GM19193 (cell line): Measurements from ENCODE around the gene ATP1B2.
A peak's percentile ranks its signal among the peaks of the same experiment; 100 is the strongest.

Source experiments
- POLR2A ChIP-seq: IDR thresholded peaks from 4 replicates; pipeline ENCODE4 v1.6.1; 2011; ENCODE audit not compliant: insufficient read depth, insufficient read length; ENCODE audit errors: extremely low read depth

The ATP1B2 gene

DNA sequence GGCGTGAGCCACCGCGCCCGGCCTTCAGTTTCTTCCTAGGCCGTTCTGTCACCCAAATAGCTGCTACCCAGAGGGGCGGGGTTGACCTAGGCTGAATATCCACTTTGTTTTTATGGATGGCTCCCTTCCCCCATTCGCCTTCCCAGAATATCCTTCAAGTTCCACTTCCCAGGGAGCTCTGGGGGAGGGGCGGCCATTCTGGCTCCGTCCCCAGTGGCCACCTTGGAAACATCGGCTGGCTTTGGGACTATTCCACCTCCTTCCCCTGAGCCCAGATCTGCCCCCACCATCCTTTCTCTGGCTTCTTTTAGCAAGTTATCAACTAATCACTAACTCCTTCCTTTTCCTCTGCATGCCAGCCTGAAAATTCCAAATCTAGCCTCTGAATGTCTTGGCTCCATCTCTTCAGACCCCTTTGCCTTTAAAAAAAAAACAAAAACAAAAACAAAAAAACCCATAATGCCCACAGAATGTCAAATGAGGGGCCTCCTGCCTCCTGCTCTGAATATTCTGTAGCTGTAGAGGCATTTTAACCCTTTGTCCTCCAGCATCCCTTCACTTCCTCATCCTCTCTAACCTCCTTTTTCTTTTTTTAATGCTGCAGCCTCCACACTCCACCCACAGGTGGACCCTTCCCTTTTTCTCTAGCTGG is 6.4 kb downstream of the ATP1B2 start:
- no peak for TF ChIP-seq POLR2A

DNA sequence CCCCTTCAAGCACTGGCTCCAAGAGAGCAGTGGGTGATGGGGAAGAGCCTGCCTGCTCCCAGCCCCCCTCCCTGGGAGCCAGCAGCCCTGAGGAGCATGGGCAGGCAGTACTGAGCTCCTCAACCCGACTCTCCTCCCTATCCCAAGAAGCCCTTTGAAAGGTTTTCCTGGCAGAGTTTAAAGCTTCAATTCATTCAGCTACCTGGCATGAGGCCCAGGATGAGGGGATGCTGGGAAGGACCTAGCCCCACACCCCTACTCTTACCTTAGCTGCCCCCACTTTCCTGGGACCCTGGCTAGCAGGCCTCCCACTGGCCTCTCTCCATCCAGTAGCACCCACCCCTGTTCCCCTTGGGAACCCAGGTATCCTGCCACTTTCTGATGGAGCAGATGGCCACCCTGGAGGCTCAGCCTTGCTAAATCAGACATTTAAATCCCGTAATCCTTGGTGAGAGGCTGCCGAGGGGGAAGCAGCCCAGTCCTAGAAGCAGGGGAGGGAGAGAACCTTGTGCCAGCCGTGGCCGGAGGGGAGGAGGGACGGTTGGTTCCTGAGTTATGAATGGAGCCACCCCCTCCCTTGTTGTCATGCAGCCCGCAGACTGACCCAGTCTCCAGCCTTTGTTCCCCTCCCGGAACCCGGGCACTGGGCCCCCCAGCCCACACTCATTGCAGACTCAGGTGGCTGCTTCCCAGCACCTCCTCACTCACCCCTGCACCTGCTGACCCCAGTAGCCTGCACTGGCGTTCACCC is 17.1 kb downstream of the ATP1B2 start:
- TF ChIP-seq POLR2A = no peak

DNA sequence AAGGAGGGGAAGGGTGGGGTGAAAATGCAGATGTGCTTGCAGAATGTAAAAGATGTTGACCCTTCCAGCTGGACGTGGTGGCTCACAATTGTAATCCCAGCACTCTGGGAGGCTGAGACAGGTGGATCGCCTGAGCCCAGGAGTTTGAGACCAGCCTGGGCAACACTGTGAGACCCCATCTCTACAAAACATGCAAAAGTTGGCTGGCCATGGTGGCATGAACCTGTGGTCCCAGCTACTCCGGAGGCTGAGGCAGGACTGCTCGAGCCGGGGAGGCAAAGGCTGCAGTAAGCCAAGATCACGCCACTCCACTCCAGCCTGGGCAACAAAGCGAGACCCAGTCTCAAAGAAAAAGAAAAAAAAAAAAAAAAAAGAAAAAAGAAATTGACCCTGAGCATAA is 17.8 kb downstream of the ATP1B2 start:
- no peak for TF ChIP-seq POLR2A

DNA sequence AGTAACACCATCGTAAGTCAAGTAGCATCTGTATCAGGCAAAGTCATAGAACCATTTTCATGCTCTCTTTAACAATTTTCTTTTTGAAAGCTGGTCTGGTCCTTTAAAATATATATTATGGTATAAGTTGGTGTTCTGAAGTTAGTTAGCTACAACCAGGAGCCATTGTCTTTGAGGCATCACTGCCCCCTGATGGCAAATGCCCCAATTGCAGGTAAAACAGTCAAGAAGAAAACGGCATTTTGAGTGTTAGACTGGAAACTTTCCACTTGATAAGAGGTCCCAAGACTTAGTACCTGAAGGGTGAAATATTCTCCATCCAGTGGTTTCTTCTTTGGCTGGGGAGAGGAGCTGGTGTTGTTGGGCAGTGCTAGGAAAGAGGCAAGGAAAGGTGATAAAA is 22.5 kb downstream of the ATP1B2 start:
- no peak for TF ChIP-seq POLR2A

DNA sequence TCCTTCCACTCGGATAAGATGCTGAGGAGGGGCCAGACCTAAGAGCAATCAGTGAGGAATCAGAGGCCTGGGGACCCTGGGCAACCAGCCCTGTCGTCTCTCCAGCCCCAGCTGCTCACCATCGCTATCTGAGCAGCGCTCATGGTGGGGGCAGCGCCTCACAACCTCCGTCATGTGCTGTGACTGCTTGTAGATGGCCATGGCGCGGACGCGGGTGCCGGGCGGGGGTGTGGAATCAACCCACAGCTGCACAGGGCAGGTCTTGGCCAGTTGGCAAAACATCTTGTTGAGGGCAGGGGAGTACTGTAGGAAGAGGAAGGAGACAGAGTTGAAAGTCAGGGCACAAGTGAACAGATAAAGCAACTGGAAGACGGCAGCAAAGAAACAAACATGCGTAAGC is 24.2 kb downstream of the ATP1B2 start:
- peak; percentile 24 for TF ChIP-seq POLR2A

DNA sequence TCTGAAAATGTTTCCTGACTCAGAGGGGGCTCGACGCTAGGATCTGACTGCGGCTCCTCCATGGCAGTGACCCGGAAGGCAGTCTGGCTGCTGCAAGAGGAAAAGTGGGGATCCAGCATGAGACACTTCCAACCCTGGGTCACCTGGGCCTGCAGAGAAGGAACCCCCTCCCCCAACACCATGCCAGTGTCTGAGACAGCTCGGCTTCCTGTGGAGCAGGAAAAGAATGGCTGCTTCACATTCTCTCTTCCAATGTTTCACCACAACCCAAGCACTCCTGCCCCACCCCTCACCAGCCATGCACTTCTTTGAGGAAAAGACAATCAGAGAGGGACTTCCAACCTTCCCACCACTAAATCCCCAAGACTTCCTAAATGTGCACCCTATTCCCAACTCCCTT is 25.8 kb downstream of the ATP1B2 start:
- no peak for TF ChIP-seq POLR2A

DNA sequence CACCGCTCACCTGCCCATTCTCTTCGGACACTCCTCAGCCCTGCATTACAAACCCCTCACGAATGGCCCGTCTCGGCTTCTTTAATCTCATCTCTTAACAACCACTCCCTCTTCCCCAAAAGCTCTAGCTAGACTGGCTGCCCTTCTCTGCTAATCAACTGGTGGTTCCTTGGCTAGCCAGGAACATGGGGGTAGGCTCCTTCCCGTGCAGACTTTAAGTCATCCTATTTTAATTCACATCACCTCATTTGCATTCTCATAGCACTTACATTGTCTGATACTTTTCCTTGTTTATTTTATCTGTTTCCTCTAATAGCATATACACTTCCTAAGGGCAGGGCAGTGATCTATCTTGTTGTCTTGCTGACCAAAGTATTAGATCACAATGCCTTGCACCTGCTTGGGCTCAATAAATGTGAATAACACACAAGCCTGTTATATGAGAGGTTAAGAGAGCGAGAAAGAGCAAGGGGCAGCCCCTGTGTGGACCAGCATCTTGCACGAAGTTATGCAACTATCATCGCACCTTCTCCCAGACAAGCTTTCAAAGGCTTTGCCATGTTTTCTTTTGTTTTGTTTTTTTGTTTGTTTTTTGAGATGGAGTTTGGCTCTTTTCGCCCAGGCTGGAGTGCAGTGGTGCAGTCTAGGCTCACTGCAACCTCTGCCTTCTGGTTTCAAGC is 26.8 kb downstream of the ATP1B2 start:
- no peak for TF ChIP-seq POLR2A

DNA sequence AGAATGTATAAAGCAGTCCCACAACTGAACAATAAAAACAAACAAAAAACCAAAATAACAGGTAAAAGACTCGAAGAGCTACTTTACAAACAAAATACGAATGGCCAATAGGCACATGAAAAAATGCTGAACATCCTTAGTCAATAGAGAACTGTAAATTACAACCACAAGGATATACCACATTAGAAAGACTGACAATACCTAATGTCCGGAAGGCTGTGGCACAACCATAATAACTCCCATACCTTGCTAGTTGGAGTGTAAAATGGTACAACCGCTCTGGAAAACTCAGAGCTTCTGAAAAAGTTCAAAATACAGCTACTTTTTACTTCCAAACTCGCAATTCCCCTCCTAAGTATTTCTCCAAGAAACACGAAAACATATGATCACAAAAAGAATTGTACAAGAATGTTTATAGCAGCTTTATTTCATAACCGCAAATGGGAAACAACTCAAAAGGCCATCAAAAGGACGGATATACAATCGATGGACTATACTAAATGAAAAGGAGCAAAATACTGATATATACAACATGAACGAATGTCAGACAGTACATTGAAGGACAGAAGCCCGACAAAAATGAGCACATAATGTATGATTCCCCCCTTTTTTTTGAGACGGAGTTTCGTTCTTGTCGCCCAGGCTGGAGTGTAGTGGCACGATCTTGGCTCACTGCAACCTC is 34.3 kb downstream of the ATP1B2 start:
- TF ChIP-seq POLR2A = no peak

DNA sequence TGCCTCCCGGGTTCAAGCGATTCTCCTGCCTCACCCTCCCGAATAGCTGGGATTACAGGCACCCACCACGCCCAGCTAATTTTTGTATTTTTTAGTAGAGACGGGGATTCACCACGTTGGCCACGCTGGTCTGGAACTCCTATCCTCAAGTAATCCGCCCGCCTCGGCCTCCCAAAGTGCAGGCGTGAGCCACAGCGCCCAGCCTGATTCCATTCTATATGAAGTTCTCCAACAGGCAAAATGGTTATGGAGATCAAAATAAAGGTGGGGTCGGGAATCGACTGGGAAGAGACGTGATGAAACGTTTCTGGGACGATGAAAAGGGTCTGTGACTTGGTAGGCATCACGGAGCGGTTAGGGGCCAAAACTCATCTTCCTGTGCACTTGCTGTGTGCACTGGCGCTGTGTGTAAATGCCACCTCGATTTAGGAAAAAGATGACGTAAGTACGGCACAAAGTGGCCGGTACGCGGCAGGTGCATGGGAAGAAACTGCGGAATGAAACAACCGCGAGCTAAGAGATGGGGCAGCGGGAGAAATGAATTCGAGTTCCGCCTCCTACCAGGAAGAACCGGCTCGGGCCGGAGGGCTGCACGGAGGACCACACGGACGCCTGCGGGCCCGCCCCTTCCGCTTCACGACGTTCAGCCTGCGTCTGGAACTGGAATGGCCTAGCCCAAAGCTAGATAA is 35.0 kb downstream of the ATP1B2 start:
- TF ChIP-seq POLR2A = peak; percentile 77

DNA sequence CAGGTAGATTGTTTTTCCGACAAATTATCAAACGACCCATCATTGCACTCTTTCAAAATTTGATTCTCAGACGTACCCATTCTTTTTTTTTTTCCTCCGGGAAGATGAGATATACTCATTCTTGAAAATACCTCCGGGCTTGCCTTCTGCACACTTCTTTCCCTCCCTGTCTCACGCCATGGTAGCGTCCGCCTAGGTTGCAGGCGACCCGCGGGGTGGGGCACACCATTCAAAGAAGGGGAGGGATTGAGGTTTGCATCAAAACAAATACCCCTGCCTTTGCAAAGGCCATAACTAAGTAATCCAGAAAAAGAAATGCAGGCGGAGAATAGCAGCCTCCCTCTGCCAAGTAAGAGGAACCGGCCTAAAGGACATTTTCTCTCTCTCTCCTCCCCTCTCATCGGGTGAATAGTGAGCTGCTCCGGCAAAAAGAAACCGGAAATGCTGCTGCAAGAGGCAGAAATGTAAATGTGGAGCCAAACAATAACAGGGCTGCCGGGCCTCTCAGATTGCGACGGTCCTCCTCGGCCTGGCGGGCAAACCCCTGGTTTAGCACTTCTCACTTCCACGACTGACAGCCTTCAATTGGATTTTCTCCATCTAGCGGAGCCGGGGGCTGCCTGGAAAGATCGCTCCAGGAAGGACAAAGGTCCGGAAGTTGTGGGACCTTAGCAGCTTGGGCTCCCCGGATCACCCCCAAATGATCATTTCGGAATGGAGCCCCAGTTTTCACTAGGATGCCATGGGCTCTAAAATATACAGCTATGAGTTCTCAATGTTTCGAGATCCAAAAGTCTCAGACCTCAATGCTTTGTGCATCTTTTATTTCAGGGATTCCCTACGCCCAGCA is 35.7 kb downstream of the ATP1B2 start:
- peak; percentile 89 for TF ChIP-seq POLR2A

DNA sequence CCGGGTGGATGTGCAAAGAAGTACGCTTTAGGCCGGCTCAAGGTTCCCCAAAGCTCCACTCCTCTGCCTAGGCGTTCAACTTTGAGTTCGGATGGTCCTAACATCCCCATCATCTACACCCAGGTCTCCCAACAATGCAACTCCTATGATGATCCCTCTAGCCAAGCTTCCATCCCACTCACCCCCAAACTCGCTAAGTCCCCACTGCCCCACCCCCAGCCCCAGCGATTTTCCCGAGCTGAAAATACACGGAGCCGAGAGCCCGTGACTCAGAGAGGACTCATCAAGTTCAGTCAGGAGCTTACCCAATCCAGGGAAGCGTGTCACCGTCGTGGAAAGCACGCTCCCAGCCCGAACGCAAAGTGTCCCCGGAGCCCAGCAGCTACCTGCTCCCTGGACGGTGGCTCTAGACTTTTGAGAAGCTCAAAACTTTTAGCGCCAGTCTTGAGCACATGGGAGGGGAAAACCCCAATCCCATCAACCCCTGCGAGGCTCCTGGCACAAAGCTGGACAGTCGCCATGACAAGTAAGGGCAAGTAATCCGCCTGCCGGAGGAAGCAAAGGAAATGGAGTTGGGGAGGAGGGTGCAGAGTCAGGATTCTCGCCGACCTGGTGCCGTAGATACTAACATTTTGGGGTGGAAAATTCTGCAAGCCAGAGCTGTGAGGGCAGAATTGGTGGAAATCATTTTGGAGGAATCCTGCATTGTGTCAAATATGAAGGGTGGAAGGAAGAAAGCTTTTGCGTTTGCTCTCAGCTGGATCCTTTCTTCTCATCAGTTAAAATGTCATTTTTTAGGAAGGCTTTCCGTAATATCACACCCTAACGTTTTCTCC is 36.6 kb downstream of the ATP1B2 start, which contains the start of gene TP53:
Gene TP53 (minus strand): TSS at position 419 of the 836 bp plus-strand sequence. CDS start 10,896 bp downstream, outside the sequence.
- peak; percentile 99 for TF ChIP-seq POLR2A

DNA sequence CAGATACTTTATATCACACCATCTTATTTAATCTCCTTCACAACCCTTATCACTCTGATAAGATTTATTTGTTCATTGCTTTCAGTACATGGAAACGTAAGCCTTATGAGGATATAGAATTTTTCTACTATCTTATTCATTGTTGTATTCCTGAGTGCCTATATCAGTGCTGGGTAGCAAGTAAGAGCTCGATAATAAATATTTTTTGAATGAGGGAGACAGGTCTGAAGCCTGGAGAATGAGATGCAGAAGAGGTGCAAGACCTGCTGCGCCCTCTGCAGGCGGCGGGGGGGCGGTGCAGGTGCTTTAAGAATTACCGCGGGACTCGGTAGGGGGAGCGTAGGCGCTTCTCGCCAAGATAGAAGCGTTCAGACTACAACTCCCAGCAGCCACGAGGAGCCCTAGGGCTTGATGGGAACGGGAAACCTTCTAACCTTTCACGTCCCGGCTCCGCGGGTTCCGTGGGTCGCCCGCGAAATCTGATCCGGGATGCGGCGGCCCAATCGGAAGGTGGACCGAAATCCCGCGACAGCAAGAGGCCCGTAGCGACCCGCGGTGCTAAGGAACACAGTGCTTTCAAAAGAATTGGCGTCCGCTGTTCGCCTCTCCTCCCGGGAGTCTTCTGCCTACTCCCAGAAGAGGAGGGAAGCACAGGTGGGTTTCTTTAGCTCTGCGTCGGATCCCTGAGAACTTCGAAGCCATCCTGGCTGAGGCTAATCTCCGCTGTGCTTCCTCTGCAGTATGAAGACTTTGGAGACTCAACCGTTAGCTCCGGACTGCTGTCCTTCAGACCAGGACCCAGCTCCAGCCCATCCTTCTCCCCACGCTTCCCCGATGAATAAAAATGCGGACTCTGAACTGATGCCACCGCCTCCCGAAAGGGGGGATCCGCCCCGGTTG is 37.4 kb downstream of the ATP1B2 start, which contains the start of gene WRAP53:
Gene WRAP53 (plus strand): TSS at position 570 of the 900 bp plus-strand sequence. CDS start 172 bp downstream, at position 742.
- TF ChIP-seq POLR2A = peak; percentile 67
